CD8-positive, alpha-beta memory T cell (primary cell): ENCODE results near the gene PLEKHO1. TPM values are rescaled to one million over a fixed set of nuclear protein-coding genes. Genes with fewer than 3 reads are reported as not detected.

Experiments
- CTCF ChIA-PET: fragments of 350-600 bp; sonication (Branson Sonifier 250); formaldehyde crosslinking; loops from one replicate; lab custom pipeline; 2021; ENCODE audit warnings: antibody characterized with exemption; lab: Charles Lee
- POLR2A ChIA-PET: fragments of 350-600 bp; sonication (Branson Sonifier 250); formaldehyde crosslinking; loops from one replicate; lab custom pipeline; 2021; ENCODE audit warnings: antibody characterized with exemption; lab: Charles Lee
- DNase-seq, 5 donors: peaks; one replicate each; pipeline versions ENCODE4 v3.0.0 to v3.0.0-alpha.2; 2020 to 2022; ENCODE audit warnings: mixed read lengths in 1 of 5
- H3K27ac ChIP-seq: one replicate; pipeline ENCODE4 v1.7.0; 2013; ENCODE audit warnings: low read depth, mild to moderate bottlenecking, low read length, moderate library complexity
- H3K27me3 ChIP-seq: 2 replicates; pipeline ENCODE4 v1.7.0; 2013; ENCODE audit warnings: low read length, mild to moderate bottlenecking; ENCODE audit not compliant: insufficient read depth, poor library complexity, severe bottlenecking
- H3K36me3 ChIP-seq: 2 replicates; pipeline ENCODE4 v1.7.0; 2013; ENCODE audit warnings: mild to moderate bottlenecking, low read length, moderate library complexity; ENCODE audit not compliant: insufficient read depth
- H3K4me1 ChIP-seq: 2 replicates; pipeline ENCODE4 v1.7.0; 2013; ENCODE audit warnings: mild to moderate bottlenecking, low read length, moderate library complexity; ENCODE audit not compliant: insufficient read depth
- H3K4me3 ChIP-seq: 2 replicates; pipeline ENCODE4 v1.7.0; 2013; ENCODE audit warnings: mild to moderate bottlenecking, low read length
- H3K9me3 ChIP-seq: 2 replicates; pipeline ENCODE4 v1.7.0; 2013; ENCODE audit warnings: mild to moderate bottlenecking, low read length
- H3K27ac Mint-ChIP-seq, 8 donors: one replicate each; pipeline ENCODE4 v1.8.0; 2020 to 2021; ENCODE audit warnings: mixed read lengths in 8 of 8, mild to moderate bottlenecking in 6 of 8, inconsistent platforms in 3 of 8, moderate library complexity in 3 of 8
- H3K27me3 Mint-ChIP-seq, 2 donors: one replicate each; pipeline ENCODE4 v1.8.0; 2020 to 2021; ENCODE audit warnings: mixed read lengths in 2 of 2, mild to moderate bottlenecking in 1 of 2, moderate library complexity in 1 of 2
- H3K36me3 Mint-ChIP-seq, 3 donors: one replicate each; pipeline ENCODE4 v1.8.0; 2020 to 2021; ENCODE audit warnings: mixed read lengths in 3 of 3, inconsistent platforms in 1 of 3, mild to moderate bottlenecking in 1 of 3
- H3K4me1 Mint-ChIP-seq, 3 donors: one replicate each; pipeline ENCODE4 v1.8.0; 2020 to 2021; ENCODE audit warnings: mixed read lengths in 3 of 3, inconsistent platforms in 1 of 3, mild to moderate bottlenecking in 1 of 3
- H3K4me3 Mint-ChIP-seq, 7 donors: one replicate each; pipeline ENCODE4 v1.8.0; 2020 to 2021; ENCODE audit warnings: mixed read lengths in 7 of 7, mild to moderate bottlenecking in 6 of 7, moderate library complexity in 4 of 7, inconsistent platforms in 2 of 7
- H3K9me3 Mint-ChIP-seq, 5 donors: one replicate each; pipeline ENCODE4 v1.8.0; 2020 to 2022; ENCODE audit warnings: mixed read lengths in 5 of 5, mild to moderate bottlenecking in 3 of 5, moderate library complexity in 2 of 5, inconsistent platforms in 1 of 5
- polyA plus RNA-seq: library from polyadenylated mRNA; unstranded; fragments of 300-500 nt; fragmentation: Illumina TruSeq; gene quantifications from one replicate; pipeline ENCODE4 v1.2.3, GENCODE V29; 2021
- total RNA-seq, 2 experiments: library from RNA; stranded (reverse); gene quantifications; one replicate each; pipeline ENCODE4 v1.2.3, GENCODE V29; 2021

The PLEKHO1 gene
- total and polyA plus RNA-seq, 3 experiments from 2014 or later: 44.9 to 47.3 (median 47.2) TPM

DNA sequence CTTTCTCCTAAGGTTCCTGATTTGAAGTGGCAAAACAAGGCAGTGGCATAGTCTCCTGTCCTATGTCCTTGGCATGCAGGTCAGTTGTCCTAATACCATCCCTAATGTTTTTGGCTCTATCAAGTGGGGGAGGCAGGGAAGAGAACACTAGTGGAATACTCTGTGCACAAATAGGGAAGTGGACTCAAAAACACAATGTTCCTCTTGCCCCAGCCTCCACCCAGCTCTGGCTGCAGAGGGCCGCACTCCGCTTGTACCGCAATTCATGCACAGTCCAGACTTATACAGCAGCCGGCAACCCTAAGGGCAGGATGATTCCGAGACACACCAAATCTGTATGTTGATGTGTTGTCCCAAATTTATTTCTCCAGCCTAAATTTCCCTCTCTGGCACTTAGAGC lies 14.5 kb downstream of the PLEKHO1 start:
- Histone ChIP-seq H3K27ac (no peak overlapping the region), H3K4me3 (no peak overlapping the region), H3K36me3 (no peaks in the 10 kb centered on the region), H3K9me3 (no peaks in the 10 kb centered on the region), H3K27me3 (no peaks in the 10 kb centered on the region), H3K4me1 (peaks cover 42% of the 10 kb centered on the region)
- CTCF ChIA-PET: interaction anchor here (1.3 to 14.9 kb wide), 4 partner anchors 7 to 100 kb away, joined by 4 to 150 read pairs (median 12); no protein-coding TSS in a partner anchor
- Mint-ChIP-seq H3K27me3 (peaks cover 0 to 1% of the 10 kb centered on the region in 2 donors), H3K4me1 (peaks cover 22 to 47% (median 33%) of the 10 kb centered on the region in 3 donors), H3K9me3 (no peaks in the 10 kb centered on the region), H3K27ac (peak overlapping the region in 1 of 8 donors; percentile 53), H3K36me3 (peaks cover 0 to 10% (median 3%) of the 10 kb centered on the region in 3 donors), H3K4me3 (peak overlapping the region in 1 of 7 donors; percentile 29)
- no peak for DNase-seq
- POLR2A ChIA-PET: interaction anchor here (1.4 kb wide), 1 partner anchor 9 kb away, joined by 3 read pairs; no protein-coding TSS in a partner anchor

DNA sequence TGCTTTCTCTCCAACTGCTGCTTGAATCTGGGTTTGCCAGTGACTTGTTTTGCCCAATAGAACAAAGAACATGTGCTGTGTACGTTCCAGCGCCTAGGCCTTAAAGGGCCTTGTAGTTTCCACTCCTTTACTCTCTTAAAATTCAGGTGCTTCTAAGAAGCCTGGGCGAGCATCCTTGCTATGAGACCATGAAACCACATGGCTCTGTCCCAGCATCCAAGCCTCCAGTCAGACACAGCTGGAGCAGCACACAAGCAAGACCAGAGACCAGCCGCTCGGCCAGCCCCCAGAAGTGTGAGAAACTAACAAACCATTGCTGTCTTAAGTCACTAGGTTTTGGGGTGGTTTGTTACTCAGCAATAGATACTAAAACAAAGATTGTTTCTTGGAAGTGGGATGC lies 15.1 kb downstream of the PLEKHO1 start:
- Histone ChIP-seq H3K27ac (peak overlapping the region; percentile 3), H3K4me1 (peaks cover 39% of the 10 kb centered on the region), H3K27me3 (no peaks in the 10 kb centered on the region), H3K4me3 (no peak overlapping the region), H3K36me3 (no peaks in the 10 kb centered on the region), H3K9me3 (no peaks in the 10 kb centered on the region)
- no peaks in the 10 kb centered on the region for H3K9me3 Mint-ChIP-seq
- H3K27ac Mint-ChIP-seq: no peak overlapping the region
- H3K36me3 Mint-ChIP-seq: peaks cover 0 to 5% (median 0%) of the 10 kb centered on the region in 3 donors
- DNase-seq: no peak
- peaks cover 20 to 41% (median 28%) of the 10 kb centered on the region in 3 donors for H3K4me1 Mint-ChIP-seq
- ChIA-PET POLR2A (interaction anchor here (1.4 kb wide), 1 partner anchor 9 kb away, joined by 3 read pairs; no protein-coding TSS in a partner anchor), CTCF (interaction anchor here (1.0 to 14.9 kb wide), 8 partner anchors 8 to 236 kb away, joined by 3 to 150 read pairs (median 8); partner anchors contain the start of gene VPS45)
- peaks cover 0 to 1% of the 10 kb centered on the region in 2 donors for H3K27me3 Mint-ChIP-seq
- no peak overlapping the region for H3K4me3 Mint-ChIP-seq

DNA sequence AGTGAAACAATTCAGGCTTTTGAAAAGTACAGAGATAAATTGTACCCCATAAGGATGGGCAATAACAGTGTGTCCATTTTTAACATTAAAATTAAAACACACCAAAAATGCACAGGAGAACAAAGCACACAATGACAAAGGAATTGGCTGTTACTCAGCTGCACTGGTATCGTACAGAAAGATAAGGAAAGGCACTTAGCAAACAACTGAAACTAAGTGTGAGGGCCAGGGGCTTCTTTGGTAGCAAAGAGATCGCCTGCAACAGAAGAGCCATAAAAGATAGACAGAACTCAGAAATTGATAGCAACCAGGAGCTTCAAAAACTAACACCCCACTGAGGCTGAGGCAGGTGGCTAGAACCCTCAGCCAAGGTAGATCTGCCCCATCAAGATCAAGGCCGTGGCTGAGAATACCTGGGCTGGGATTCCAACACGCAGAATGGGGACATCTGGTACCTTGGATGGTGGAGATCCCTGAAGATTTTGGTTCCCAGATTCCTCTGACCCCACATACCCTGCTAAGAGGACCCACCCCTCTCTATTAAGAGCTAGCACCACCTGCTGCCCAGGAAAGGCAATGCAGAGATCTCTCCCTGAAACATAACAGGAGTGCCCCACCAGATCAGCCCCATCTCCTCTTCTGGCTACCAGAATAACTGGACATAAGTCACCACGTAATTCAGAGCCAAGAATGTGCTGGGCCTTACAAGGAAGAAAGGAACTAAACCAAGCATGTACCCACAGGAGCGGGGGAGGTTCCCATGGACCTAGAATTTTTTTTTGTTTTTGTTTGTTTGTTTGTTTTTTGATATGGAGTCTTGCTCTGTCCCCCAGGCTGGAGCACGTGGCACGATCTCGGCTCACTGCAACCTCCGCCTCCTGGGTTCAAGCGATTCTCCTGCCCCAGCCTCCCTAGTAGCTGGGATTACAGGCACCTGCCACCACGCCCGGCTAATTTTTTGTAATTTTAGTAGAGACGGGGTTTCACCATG lies 16.2 kb downstream of the PLEKHO1 start:
- no peaks in the 10 kb centered on the region for H3K27me3 ChIP-seq
- no peaks in the 10 kb centered on the region for H3K36me3 ChIP-seq
- no peaks in the 10 kb centered on the region for H3K36me3 Mint-ChIP-seq
- peaks cover 12 to 30% (median 16%) of the 10 kb centered on the region in 3 donors for H3K4me1 Mint-ChIP-seq
- ChIA-PET POLR2A (interaction anchor here (1.0 to 1.4 kb wide), 2 partner anchors 9 to 10 kb away, joined by 3 read pairs; no protein-coding TSS in a partner anchor), CTCF (interaction anchor here (0.9 to 14.9 kb wide), 11 partner anchors 9 to 237 kb away, joined by 3 to 150 read pairs (median 4); partner anchors contain the start of gene VPS45)
- peak in 4 of 5 donors; percentile 16 to 67 (median 36) for DNase-seq
- peak overlapping the region; percentile 3 for H3K27ac ChIP-seq
- no peak overlapping the region for H3K4me3 Mint-ChIP-seq
- no peaks in the 10 kb centered on the region for H3K9me3 ChIP-seq
- peak overlapping the region in 2 of 8 donors; percentile 76 to 84 for H3K27ac Mint-ChIP-seq
- no peaks in the 10 kb centered on the region for H3K9me3 Mint-ChIP-seq
- no peak overlapping the region for H3K4me3 ChIP-seq
- H3K27me3 Mint-ChIP-seq: peaks cover 0 to 1% of the 10 kb centered on the region in 2 donors
- H3K4me1 ChIP-seq: peaks cover 30% of the 10 kb centered on the region

DNA sequence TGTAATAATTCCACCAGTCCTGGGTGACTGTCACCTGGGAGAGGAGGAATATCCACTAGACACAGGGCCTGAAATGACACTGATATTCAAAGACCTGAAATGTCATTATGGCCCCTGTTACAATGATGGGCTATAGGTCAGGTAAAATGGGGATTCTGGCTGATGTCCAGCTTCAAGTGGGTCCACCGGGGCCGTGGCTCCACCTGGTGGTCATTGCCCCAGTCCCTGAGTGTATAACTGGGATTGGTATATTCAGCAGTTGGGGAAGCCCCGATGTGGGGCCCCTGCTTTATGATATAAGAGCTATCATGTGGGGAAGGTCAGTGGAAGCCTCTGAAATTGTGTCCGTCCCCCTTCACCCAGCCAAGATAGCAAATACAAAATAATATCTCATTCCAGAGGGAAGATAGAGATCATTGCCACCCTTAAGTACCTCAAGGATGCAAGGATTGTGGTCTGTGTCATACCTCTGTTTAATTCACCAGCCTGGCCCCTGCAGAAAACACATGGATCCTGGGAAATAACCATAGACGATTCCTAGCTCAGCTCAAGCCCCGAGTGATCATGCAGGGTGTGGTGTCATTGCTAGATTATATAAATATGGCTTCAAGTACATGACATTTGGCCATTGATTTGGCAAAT lies 19.4 kb downstream of the PLEKHO1 start:
- no peak overlapping the region for H3K27ac ChIP-seq
- ChIA-PET POLR2A (no interaction called here), CTCF (interaction anchor here (1.1 to 14.9 kb wide), 9 partner anchors 10 to 234 kb away, joined by 3 to 150 read pairs (median 4); partner anchors contain the start of gene VPS45)
- H3K27me3 ChIP-seq: no peaks in the 10 kb centered on the region
- H3K9me3 ChIP-seq: no peaks in the 10 kb centered on the region
- Mint-ChIP-seq H3K4me1 (peaks cover 0 to 4% (median 3%) of the 10 kb centered on the region in 3 donors), H3K4me3 (no peak overlapping the region), H3K27me3 (peaks cover 0 to 1% of the 10 kb centered on the region in 2 donors), H3K36me3 (no peaks in the 10 kb centered on the region), H3K27ac (no peak overlapping the region), H3K9me3 (no peaks in the 10 kb centered on the region)
- DNase-seq: peak; percentile 25 to 71 (median 38)
- H3K4me1 ChIP-seq: peaks cover 3% of the 10 kb centered on the region
- H3K4me3 ChIP-seq: no peak overlapping the region
- H3K36me3 ChIP-seq: no peaks in the 10 kb centered on the region

DNA sequence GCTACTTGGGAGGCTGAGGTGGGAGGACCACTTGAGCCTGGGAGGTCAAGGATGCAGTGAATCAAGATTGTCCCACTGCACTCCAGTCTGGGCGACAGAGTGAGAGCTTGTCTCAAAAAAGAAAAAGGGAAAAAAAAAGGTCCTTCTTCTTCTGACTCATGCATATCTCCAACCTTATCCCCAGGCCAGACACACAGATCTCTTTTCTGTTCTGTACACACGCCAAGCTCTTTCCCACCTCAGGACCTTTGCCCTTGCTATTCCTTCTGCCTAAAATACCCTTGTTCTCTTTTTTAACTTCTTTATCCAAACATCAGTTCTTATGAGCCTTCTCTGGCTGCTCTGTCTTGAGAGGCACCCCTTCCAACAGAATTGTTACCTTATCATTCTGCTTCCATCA lies 22.1 kb downstream of the PLEKHO1 start:
- H3K4me3 ChIP-seq: no peak overlapping the region
- Mint-ChIP-seq H3K27me3 (peaks cover 0 to under 1% of the 10 kb centered on the region in 2 donors), H3K4me1 (no peaks in the 10 kb centered on the region), H3K4me3 (no peak overlapping the region), H3K36me3 (no peaks in the 10 kb centered on the region), H3K27ac (peak overlapping the region in 2 of 8 donors; percentile 21 to 52), H3K9me3 (no peaks in the 10 kb centered on the region)
- no peaks in the 10 kb centered on the region for H3K36me3 ChIP-seq
- no peak for DNase-seq
- H3K27ac ChIP-seq: no peak overlapping the region
- ChIA-PET POLR2A (no interaction called here), CTCF (interaction anchor here (14.9 kb wide), 1 partner anchor 97 kb away, joined by 150 read pairs; no protein-coding TSS in a partner anchor)
- no peaks in the 10 kb centered on the region for H3K4me1 ChIP-seq
- no peaks in the 10 kb centered on the region for H3K27me3 ChIP-seq
- no peaks in the 10 kb centered on the region for H3K9me3 ChIP-seq

DNA sequence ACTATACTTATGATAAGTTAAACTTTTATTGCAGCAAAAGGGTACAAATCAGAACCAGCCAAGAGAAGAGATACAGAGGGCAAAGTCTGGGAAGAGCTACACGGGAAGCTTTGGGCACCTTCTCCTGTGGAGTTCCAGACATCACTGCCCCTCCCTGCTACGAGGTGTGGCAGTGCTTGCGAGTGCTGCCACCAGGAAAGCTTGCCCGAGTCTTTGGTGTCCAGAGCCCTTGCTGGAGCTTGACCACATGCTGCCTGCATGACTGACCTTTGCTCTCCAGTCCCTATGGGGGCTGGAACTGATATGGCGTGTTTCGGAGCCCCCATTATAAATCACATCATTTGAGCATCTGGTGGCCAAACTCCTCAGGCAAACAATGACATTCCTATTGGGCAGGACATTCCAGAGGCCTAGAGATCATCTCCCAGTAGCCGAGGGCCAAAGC lies 23.4 kb downstream of the PLEKHO1 start:
- no peaks in the 10 kb centered on the region for H3K36me3 ChIP-seq
- Mint-ChIP-seq H3K9me3 (no peaks in the 10 kb centered on the region), H3K4me3 (no peak overlapping the region), H3K36me3 (no peaks in the 10 kb centered on the region), H3K4me1 (no peaks in the 10 kb centered on the region), H3K27me3 (no peaks in the 10 kb centered on the region), H3K27ac (peak overlapping the region in 1 of 8 donors; percentile 17)
- DNase-seq: no peak
- no peaks in the 10 kb centered on the region for H3K9me3 ChIP-seq
- no peak overlapping the region for H3K4me3 ChIP-seq
- no peaks in the 10 kb centered on the region for H3K4me1 ChIP-seq
- POLR2A ChIA-PET: interaction anchor here (1.1 kb wide), 1 partner anchor 104 kb away, joined by 3 read pairs; no protein-coding TSS in a partner anchor
- no peaks in the 10 kb centered on the region for H3K27me3 ChIP-seq
- CTCF ChIA-PET: no interaction called here
- H3K27ac ChIP-seq: no peak overlapping the region

DNA sequence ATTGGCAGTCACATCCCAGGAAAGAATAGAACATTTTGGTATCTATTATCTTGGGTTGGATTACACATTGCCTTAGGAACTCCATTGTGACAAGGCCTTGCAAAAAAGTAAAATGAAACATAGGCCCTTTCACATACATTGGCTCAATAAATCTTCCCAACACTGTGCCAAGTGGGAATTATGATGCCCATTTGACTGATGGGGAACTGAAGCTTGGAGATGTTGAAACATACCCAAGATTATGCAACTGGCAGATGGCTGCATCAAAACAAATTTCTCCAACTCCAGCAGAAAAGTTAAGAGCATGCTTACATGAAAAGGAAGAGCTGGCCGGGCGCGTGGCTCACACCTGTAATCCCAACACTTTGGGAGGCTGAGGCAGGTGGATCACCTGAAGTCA lies 26.9 kb downstream of the PLEKHO1 start:
- H3K36me3 ChIP-seq: no peaks in the 10 kb centered on the region
- no peak for DNase-seq
- H3K4me3 ChIP-seq: no peak overlapping the region
- no peaks in the 10 kb centered on the region for H3K4me1 ChIP-seq
- Mint-ChIP-seq H3K4me1 (no peaks in the 10 kb centered on the region), H3K27me3 (no peaks in the 10 kb centered on the region), H3K27ac (no peak overlapping the region), H3K36me3 (no peaks in the 10 kb centered on the region), H3K9me3 (no peaks in the 10 kb centered on the region), H3K4me3 (no peak overlapping the region)
- H3K27ac ChIP-seq: no peak overlapping the region
- ChIA-PET POLR2A (no interaction called here), CTCF (no interaction called here)
- no peaks in the 10 kb centered on the region for H3K9me3 ChIP-seq
- no peaks in the 10 kb centered on the region for H3K27me3 ChIP-seq
